H1 (cell line): ENCODE measurements around the gene IGSF23. TPM values are rescaled to one million over a fixed set of nuclear protein-coding genes. Genes with fewer than 3 reads are reported as not detected.

Experiments used
- CTCF ChIA-PET: fragments of 300-600 bp; sonication (Branson Sonifier 250); formaldehyde crosslinking; loops from one replicate; lab custom pipeline; 2021; ENCODE audit not compliant: partially characterized antibody; lab: Charles Lee
- POLR2A ChIA-PET: fragments of 300-600 bp; sonication (Branson Sonifier 250); formaldehyde crosslinking; loops from one replicate; lab custom pipeline; 2021; ENCODE audit warnings: inconsistent platforms; ENCODE audit not compliant: partially characterized antibody; lab: Charles Lee
- DNase-seq, 2 experiments: peaks; one replicate each; pipeline versions ENCODE4 v3.0.0 to v3.0.0-alpha.2; 2010 to 2022; ENCODE audit warnings: low spot score in 2 of 2, low read depth in 1 of 2, mixed read lengths in 1 of 2
- FAIRE-seq: peaks from 2 replicates; lab custom pipeline; 2011; peaks lifted over from hg19 to GRCh38; lab: Jason Lieb, UNC
- H2AFZ ChIP-seq: 2 replicates; pipeline ENCODE4 v1.8.1; 2012; ENCODE audit warnings: low read length, inconsistent platforms
- H2AK5ac ChIP-seq: 2 replicates; pipeline ENCODE4 v1.6.1; 2013; ENCODE audit warnings: low read depth, low read length
- H2BK120ac ChIP-seq: replicated peaks from 2 replicates; pipeline ENCODE3; 2013; ENCODE audit warnings: low read depth, low read length, inconsistent platforms
- H2BK12ac ChIP-seq: 2 replicates; pipeline ENCODE4 v1.6.1; 2013; ENCODE audit warnings: low read depth, low read length
- H2BK15ac ChIP-seq: 2 replicates; pipeline ENCODE4 v1.6.1; 2013; ENCODE audit warnings: low read length
- H2BK20ac ChIP-seq: 2 replicates; pipeline ENCODE4 v1.6.1; 2013; ENCODE audit warnings: low read length
- H2BK5ac ChIP-seq: 2 replicates; pipeline ENCODE4 v1.6.1; 2013; ENCODE audit warnings: low read depth, low read length
- H3K14ac ChIP-seq: 2 replicates; pipeline ENCODE4 v1.6.1; 2013; ENCODE audit warnings: inconsistent platforms; ENCODE audit not compliant: insufficient read length
- H3K18ac ChIP-seq: 2 replicates; pipeline ENCODE4 v1.6.1; 2013; ENCODE audit warnings: low read length; ENCODE audit errors: extremely low read depth
- H3K23ac ChIP-seq: 2 replicates; pipeline ENCODE4 v1.6.1; 2013; ENCODE audit warnings: inconsistent platforms; ENCODE audit not compliant: insufficient read length
- H3K23me2 ChIP-seq: 2 replicates; pipeline ENCODE4 v1.6.1; 2013; ENCODE audit warnings: low read depth, low read length
- H3K27ac ChIP-seq: 2 replicates; pipeline ENCODE4 v1.6.1; 2011; ENCODE audit warnings: low read depth, low read length, inconsistent platforms
- H3K27me3 ChIP-seq, 4 experiments: replicated peaks in 1 of 4; 1 replicate in 1 of 4; 2 replicates in 3 of 4; pipeline versions ENCODE4 v1.6.1 to v1.8.1; 2011 to 2013; ENCODE audit warnings: low read length in 3 of 4, mild to moderate bottlenecking in 3 of 4, inconsistent platforms in 2 of 4, mixed read lengths in 2 of 4, moderate library complexity in 1 of 4; ENCODE audit not compliant: control insufficient read depth in 3 of 4, insufficient read depth in 3 of 4; ENCODE audit errors: extremely low read depth in 1 of 4
- H3K36me3 ChIP-seq, 4 experiments: 2 replicates each; pipeline versions ENCODE4 v1.6.1 to v1.8.1; 2011 to 2013; ENCODE audit warnings: mild to moderate bottlenecking in 4 of 4, low read length in 3 of 4, moderate library complexity in 2 of 4, control low read depth in 1 of 4, inconsistent platforms in 1 of 4; ENCODE audit not compliant: insufficient read depth in 4 of 4, control insufficient read depth in 2 of 4
- H3K4ac ChIP-seq: replicated peaks from 2 replicates; pipeline ENCODE3; 2013; ENCODE audit warnings: low read length, low read depth, mixed read lengths, inconsistent platforms; ENCODE audit not compliant: insufficient read length
- H3K4me1 ChIP-seq, 4 experiments: replicated peaks in 1 of 4; 1 replicate in 1 of 4; 2 replicates in 3 of 4; pipeline versions ENCODE4 v1.6.1 to v1.8.1; 2011 to 2013; ENCODE audit warnings: low read length in 3 of 4, inconsistent platforms in 2 of 4, mixed read lengths in 1 of 4; ENCODE audit not compliant: insufficient read depth in 4 of 4, control insufficient read depth in 3 of 4
- H3K4me2 ChIP-seq, 2 experiments: 2 replicates each; pipeline versions ENCODE4 v1.6.1 to v1.8.1; 2011 to 2013; ENCODE audit warnings: low read depth in 2 of 2, low read length in 2 of 2, control low read depth in 1 of 2, inconsistent platforms in 1 of 2, mild to moderate bottlenecking in 1 of 2; ENCODE audit not compliant: insufficient read depth in 1 of 2
- H3K4me3 ChIP-seq, 4 experiments: fragments of 200-600, 300-600 bp in 1 of 4; sonication (generic), shearing (Covaris generic), sonication (Bioruptor Twin) in 1 of 4; 2 replicates each; pipeline versions ENCODE4 v1.5.1 to v1.8.1; 2011 to 2016; ENCODE audit warnings: low read length in 4 of 4, low read depth in 3 of 4, control low read depth in 2 of 4, inconsistent platforms in 2 of 4, mild to moderate bottlenecking in 2 of 4, mixed read lengths in 1 of 4, moderate library complexity in 1 of 4; ENCODE audit not compliant: insufficient read depth in 2 of 4; ENCODE audit errors: extremely low read depth in 1 of 4
- H3K56ac ChIP-seq: replicated peaks from 2 replicates; pipeline ENCODE3; 2013; ENCODE audit warnings: low read depth, mild to moderate bottlenecking, mixed read lengths, low read length, inconsistent platforms; ENCODE audit not compliant: insufficient read length
- H3K79me1 ChIP-seq: 2 replicates; pipeline ENCODE4 v1.6.1; 2013; ENCODE audit warnings: low read depth, low read length, control low read depth
- H3K79me2 ChIP-seq, 2 experiments: 2 replicates each; pipeline versions ENCODE4 v1.6.1 to v1.8.1; 2012 to 2013; ENCODE audit warnings: low read length in 2 of 2, mild to moderate bottlenecking in 2 of 2, inconsistent platforms in 1 of 2; ENCODE audit not compliant: insufficient read depth in 2 of 2, control insufficient read depth in 1 of 2
- H3K9ac ChIP-seq, 4 experiments: replicated peaks in 1 of 4; 1 replicate in 1 of 4; 2 replicates in 3 of 4; pipeline versions ENCODE4 v1.6.1 to v1.8.1; 2011 to 2013; ENCODE audit warnings: low read depth in 3 of 4, low read length in 3 of 4, control low read depth in 2 of 4, mild to moderate bottlenecking in 2 of 4, moderate library complexity in 2 of 4, inconsistent platforms in 1 of 4; ENCODE audit errors: extremely low read depth in 1 of 4
- H3K9me3 ChIP-seq, 2 experiments: 2 replicates each; pipeline versions ENCODE4 v1.6.1 to v1.8.1; 2012 to 2013; ENCODE audit warnings: mild to moderate bottlenecking in 2 of 2, moderate library complexity in 2 of 2, control low read depth in 1 of 2, inconsistent platforms in 1 of 2, low read depth in 1 of 2, low read length in 1 of 2, mixed read lengths in 1 of 2; ENCODE audit not compliant: insufficient read depth in 2 of 2
- H4K20me1 ChIP-seq, 2 experiments: replicated peaks in 1 of 2; 2 replicates each; pipeline versions ENCODE3 to v1.8.1; 2011 to 2013; ENCODE audit warnings: inconsistent platforms in 2 of 2, low read length in 2 of 2, mild to moderate bottlenecking in 1 of 2; ENCODE audit not compliant: insufficient read depth in 2 of 2, control insufficient read depth in 1 of 2
- H4K5ac ChIP-seq: 2 replicates; pipeline ENCODE4 v1.6.1; 2013; ENCODE audit warnings: low read length, low read depth, mixed read lengths, inconsistent platforms; ENCODE audit not compliant: insufficient read length
- H4K8ac ChIP-seq: 2 replicates; pipeline ENCODE4 v1.8.0; 2013; ENCODE audit warnings: mild to moderate bottlenecking, moderate library complexity, low read length, inconsistent platforms; ENCODE audit not compliant: insufficient read depth; ENCODE audit errors: extremely low read depth
- H4K91ac ChIP-seq: replicated peaks from 2 replicates; pipeline ENCODE3; 2013; ENCODE audit warnings: low read length, mixed read lengths, inconsistent platforms; ENCODE audit not compliant: insufficient read length
- RAD21 ChIP-seq, 2 experiments: IDR thresholded peaks in 1 of 2; conservative IDR thresholded peaks in 1 of 2; 2 replicates each; pipeline ENCODE4 v1.6.1; 2011; ENCODE audit warnings: low read depth in 2 of 2, low read length in 2 of 2, improper control_type of control experiment in 1 of 2, inconsistent platforms in 1 of 2, mild to moderate bottlenecking in 1 of 2, moderate library complexity in 1 of 2
- WGBS, 2 experiments: shearing (Covaris generic) in 1 of 2; methylation state at CpG; one replicate each; pipeline versions ENCODE4 v1.1.6 to v1.1.7; 2013 to 2015; ENCODE audit warnings: low lambda C conversion rate in 2 of 2, mixed read lengths in 2 of 2, inconsistent platforms in 1 of 2, low coverage in 1 of 2, missing lambda C conversion rate in 1 of 2; ENCODE audit not compliant: insufficient replicate concordance in 2 of 2, insufficient coverage in 1 of 2, insufficient read length in 1 of 2; ENCODE audit errors: extremely low coverage in 1 of 2, missing lambda C conversion rate in 1 of 2; 5-methylcytosine and 5-hydroxymethylcytosine counted together
- polyA plus RNA-seq, 7 experiments: library from polyadenylated mRNA; depleted of rRNA in 3 of 7; stranded (reverse) in 5 of 7; unstranded in 2 of 7; fragments of >200 nt in 5 of 7; fragments of 200-250 nt in 2 of 7; gene quantifications; 1 replicate in 5 of 7; 2 replicates in 1 of 7; 4 replicates in 1 of 7; pipeline versions ENCODE4 v1.2.1 to v1.2.3, GENCODE V29; 2011 to 2013; ENCODE audit warnings: missing spikeins in 2 of 7, mixed read lengths in 2 of 7
- total RNA-seq: library from RNA; stranded (reverse); fragmentation: NEBNext Ultra II Directional; extraction: Animal tissue kit (Norgen Biotek cat#: 25700); gene quantifications from 2 replicates; pipeline ENCODE4 v1.2.1, GENCODE V29; 2021
- TF ChIP-seq, protein P1 (sequence below): IDR thresholded peaks from 2 replicates; pipeline ENCODE4 v1.6.1; 2012; ENCODE audit warnings: inconsistent platforms
- TF ChIP-seq, protein P2 (sequence below), 3 experiments: IDR thresholded peaks; 1 replicate in 2 of 3; 2 replicates in 1 of 3; pipeline versions ENCODE4 v1.5.1 to v1.6.1; 2011; ENCODE audit warnings: low read length in 3 of 3, mild to moderate bottlenecking in 3 of 3, inconsistent platforms in 2 of 3, low read depth in 1 of 3, moderate library complexity in 1 of 3; ENCODE audit not compliant: insufficient read depth in 1 of 3; ENCODE audit errors: control extremely low read depth in 1 of 3

Gene IGSF23
- total and polyA plus RNA-seq, 2 of the 8 experiments (the other 6 are each of a cell fraction or from before 2014, with no cell fraction given), result not detected

- no peaks in the 10 kb centered on the region for H3K27me3 ChIP-seq
- H3K4me1 ChIP-seq, result no peaks in the 10 kb centered on the region
- H3K14ac ChIP-seq, result no peak overlapping the region
- no peak overlapping the region for H3K18ac ChIP-seq
- ChIA-PET POLR2A (interaction anchor here (0.6 to 0.9 kb wide), 3 partner anchors 12 to 92 kb away, joined by 3 to 5 read pairs (median 3); no protein-coding TSS in a partner anchor), CTCF (interaction anchor here (0.5 to 3.3 kb wide), 61 partner anchors 9 to 878 kb away, joined by 3 to 126 read pairs (median 5); partner anchors contain the start of gene PVR)
- H2AK5ac ChIP-seq, result no peak overlapping the region
- H3K36me3 ChIP-seq, result no peaks in the 10 kb centered on the region
- TF ChIP-seq RAD21 (IDR thresholded peaks at IDR 0.05 in 1 of 2, conservative IDR thresholded peaks at IDR 0.05 in 1 of 2; ENCODE audit: low read depth in 2 of 2, low read length in 2 of 2), result peak; percentile 80 to 89
- TF ChIP-seq, protein P1, sequence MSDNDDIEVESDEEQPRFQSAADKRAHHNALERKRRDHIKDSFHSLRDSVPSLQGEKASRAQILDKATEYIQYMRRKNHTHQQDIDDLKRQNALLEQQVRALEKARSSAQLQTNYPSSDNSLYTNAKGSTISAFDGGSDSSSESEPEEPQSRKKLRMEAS, result no peak
- TF ChIP-seq, protein P2, sequence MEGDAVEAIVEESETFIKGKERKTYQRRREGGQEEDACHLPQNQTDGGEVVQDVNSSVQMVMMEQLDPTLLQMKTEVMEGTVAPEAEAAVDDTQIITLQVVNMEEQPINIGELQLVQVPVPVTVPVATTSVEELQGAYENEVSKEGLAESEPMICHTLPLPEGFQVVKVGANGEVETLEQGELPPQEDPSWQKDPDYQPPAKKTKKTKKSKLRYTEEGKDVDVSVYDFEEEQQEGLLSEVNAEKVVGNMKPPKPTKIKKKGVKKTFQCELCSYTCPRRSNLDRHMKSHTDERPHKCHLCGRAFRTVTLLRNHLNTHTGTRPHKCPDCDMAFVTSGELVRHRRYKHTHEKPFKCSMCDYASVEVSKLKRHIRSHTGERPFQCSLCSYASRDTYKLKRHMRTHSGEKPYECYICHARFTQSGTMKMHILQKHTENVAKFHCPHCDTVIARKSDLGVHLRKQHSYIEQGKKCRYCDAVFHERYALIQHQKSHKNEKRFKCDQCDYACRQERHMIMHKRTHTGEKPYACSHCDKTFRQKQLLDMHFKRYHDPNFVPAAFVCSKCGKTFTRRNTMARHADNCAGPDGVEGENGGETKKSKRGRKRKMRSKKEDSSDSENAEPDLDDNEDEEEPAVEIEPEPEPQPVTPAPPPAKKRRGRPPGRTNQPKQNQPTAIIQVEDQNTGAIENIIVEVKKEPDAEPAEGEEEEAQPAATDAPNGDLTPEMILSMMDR (IDR thresholded peaks at IDR 0.05; ENCODE audit: control extremely low read depth in 1 of 3, insufficient read depth in 1 of 3, low read depth in 1 of 3, low read length in 3 of 3), result peak in 2 of 3 experiments; percentile 62 to 82; a peak in 3 of 4 replicates
- H2BK12ac ChIP-seq, result no peak overlapping the region
- no peak overlapping the region for H2BK15ac ChIP-seq
- FAIRE-seq, result peak; percentile 97
- H3K9ac ChIP-seq, result no peak overlapping the region
- H3K23me2 ChIP-seq, result no peaks in the 10 kb centered on the region; the same call in 1 of the 2 replicates
- no peak overlapping the region for H3K56ac ChIP-seq
- no peak overlapping the region for H3K4me2 ChIP-seq
- no peak overlapping the region for H3K4me3 ChIP-seq
- H3K23ac ChIP-seq, result no peak overlapping the region
- no peaks in the 10 kb centered on the region for H3K79me1 ChIP-seq
- H3K79me2 ChIP-seq, result no peaks in the 10 kb centered on the region
- no peak overlapping the region for H4K91ac ChIP-seq
- no peak overlapping the region for H3K27ac ChIP-seq
- no peak overlapping the region for H4K8ac ChIP-seq
- no peak overlapping the region for H2BK120ac ChIP-seq
- H2AFZ ChIP-seq, result no peak overlapping the region
- no peak overlapping the region for H3K4ac ChIP-seq
- WGBS, 2 experiments, result 64% methylated on average over 13 of the region's 13 CpGs; no CpG with 5 or more reads in 1 of the 2 experiments
- H2BK20ac ChIP-seq, result no peak overlapping the region
- no peaks in the 10 kb centered on the region for H4K20me1 ChIP-seq
- no peaks in the 10 kb centered on the region for H3K9me3 ChIP-seq
- DNase-seq, result peak in 1 of 2 experiments; percentile 80
- H2BK5ac ChIP-seq, result no peak overlapping the region
- H4K5ac ChIP-seq, result no peak overlapping the region
Observed at GRCh38 chr19:44570984-44571684, 42.2 kb upstream of the IGSF23 start.
